Measurements from ENCODE around the gene REXO4.

DNA sequence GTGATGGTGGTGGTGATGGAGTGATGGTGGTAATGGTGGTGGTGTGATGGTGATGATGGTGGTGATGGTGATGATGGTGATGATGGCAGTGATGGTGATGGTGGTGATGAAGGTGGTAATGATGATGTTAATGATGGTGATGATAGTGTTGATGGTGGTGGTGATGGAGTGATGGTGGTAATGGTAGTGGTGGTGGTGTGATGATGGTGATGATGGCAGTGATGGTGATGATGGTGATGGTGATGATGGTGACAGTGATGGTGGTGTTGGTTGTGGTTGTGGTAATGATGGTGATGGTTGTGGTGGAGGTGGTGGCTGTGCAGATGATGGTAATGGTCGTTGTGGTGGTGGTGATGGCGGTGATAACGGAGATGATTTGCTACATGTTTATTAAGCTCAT is 34.4 kb downstream of the REXO4 start:
- TF ChIP-seq EZH2 (IDR thresholded peaks at IDR 0.05; ENCODE audit: insufficient read depth, low read length): no peak
- TF ChIP-seq, protein P1, sequence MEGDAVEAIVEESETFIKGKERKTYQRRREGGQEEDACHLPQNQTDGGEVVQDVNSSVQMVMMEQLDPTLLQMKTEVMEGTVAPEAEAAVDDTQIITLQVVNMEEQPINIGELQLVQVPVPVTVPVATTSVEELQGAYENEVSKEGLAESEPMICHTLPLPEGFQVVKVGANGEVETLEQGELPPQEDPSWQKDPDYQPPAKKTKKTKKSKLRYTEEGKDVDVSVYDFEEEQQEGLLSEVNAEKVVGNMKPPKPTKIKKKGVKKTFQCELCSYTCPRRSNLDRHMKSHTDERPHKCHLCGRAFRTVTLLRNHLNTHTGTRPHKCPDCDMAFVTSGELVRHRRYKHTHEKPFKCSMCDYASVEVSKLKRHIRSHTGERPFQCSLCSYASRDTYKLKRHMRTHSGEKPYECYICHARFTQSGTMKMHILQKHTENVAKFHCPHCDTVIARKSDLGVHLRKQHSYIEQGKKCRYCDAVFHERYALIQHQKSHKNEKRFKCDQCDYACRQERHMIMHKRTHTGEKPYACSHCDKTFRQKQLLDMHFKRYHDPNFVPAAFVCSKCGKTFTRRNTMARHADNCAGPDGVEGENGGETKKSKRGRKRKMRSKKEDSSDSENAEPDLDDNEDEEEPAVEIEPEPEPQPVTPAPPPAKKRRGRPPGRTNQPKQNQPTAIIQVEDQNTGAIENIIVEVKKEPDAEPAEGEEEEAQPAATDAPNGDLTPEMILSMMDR (IDR thresholded peaks at IDR 0.05; ENCODE audit: insufficient read depth, low read depth, low read length): no peak

Measured in astrocyte (in vitro differentiated cells and primary cell).